ENCODE measurements around the gene LIAS.
"Not testable (repeated sequence)": the region's sequence is repeated elsewhere in the genome, so short reads cannot be mapped to it uniquely, and the experiment has no call there.

The LIAS gene

GRCh38 chr4:39514266-39514665, 55.4 kb downstream of the LIAS start:
- not testable (repeated sequence) for H3K9ac ChIP-seq (ENCODE audit: low read length); H3K18ac ChIP-seq (ENCODE audit: low read length)
- WGBS (ENCODE audit: extremely low coverage, insufficient coverage, insufficient read length) = no CpG with 5 or more reads among the region's 1 CpG

DNA sequence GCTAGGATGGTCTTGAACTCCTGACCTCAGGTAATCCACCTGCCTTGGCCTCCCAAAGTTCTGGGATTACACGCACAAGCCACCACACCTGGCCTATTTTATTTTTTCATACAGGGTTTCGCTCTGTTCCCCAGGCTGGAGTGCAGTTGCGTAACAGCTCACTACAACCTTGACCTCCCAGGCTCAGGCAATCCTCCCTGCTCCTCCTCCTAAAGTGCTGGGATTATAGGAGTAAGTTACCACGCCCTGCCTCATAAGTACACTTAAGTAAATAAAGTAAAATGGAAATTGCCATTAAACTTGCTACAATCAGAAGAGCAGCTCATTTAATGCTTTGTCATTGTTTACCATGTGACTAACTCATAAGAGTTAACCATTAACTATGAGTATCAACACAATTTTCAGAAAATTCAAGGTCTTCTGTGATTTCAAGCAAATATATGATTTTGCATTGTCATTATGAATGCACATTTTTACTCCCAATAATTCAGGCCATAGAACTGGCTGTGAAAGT, 56.1 kb downstream of the LIAS start:
- Histone ChIP-seq H3K79me1 (ENCODE audit: low read length) (no peaks in the 10 kb centered on the region), H4K8ac (ENCODE audit: low read depth, low read length) (no peak overlapping the region), H3K9ac (ENCODE audit: low read length) (no peak overlapping the region), H2BK5ac (ENCODE audit: low read depth, low read length, poor library complexity) (no peak overlapping the region), H3K9me3 (ENCODE audit: insufficient read depth, low read depth, low read length) (no peaks in the 10 kb centered on the region), H3K27me3 (ENCODE audit: insufficient read depth, low read length) (no peaks in the 10 kb centered on the region), H2AK5ac (ENCODE audit: low read length) (no peak overlapping the region), H3K4me2 (ENCODE audit: low read length) (no peak overlapping the region), H3K36me3 (ENCODE audit: control insufficient read depth in 1 of 2, insufficient read depth in 2 of 2, low read length in 2 of 2) (peaks cover 27% of the 10 kb centered on the region in 2 experiments), H4K12ac (ENCODE audit: low read depth, low read length) (no peak overlapping the region), H3K4ac (ENCODE audit: low read depth, low read length) (no peak overlapping the region), H2BK12ac (ENCODE audit: low read length) (no peak overlapping the region), H3K4me1 (ENCODE audit: control insufficient read depth in 1 of 2, insufficient read depth in 2 of 2, low read length in 2 of 2) (no peaks in the 10 kb centered on the region), H3K4me3 (ENCODE audit: low read depth, low read length) (no peak overlapping the region), H4K91ac (ENCODE audit: low read depth, low read length) (no peak overlapping the region), H3K14ac (ENCODE audit: low read length) (no peak overlapping the region), H3K79me2 (ENCODE audit: control insufficient read depth, insufficient read depth, low read length, poor library complexity) (no peaks in the 10 kb centered on the region), H3K27ac (ENCODE audit: low read depth, low read length) (no peak overlapping the region), H3K18ac (ENCODE audit: low read length) (no peak overlapping the region), H2BK120ac (ENCODE audit: insufficient read depth, low read length, poor library complexity) (no peak overlapping the region), H3K23ac (ENCODE audit: low read length) (no peak overlapping the region), H2AFZ (ENCODE audit: insufficient read depth, low read length, poor library complexity) (no peak overlapping the region)
- no peak for DNase-seq
- no CpG with 5 or more reads among the region's 4 CpGs for WGBS (ENCODE audit: extremely low coverage, insufficient coverage, insufficient read length)

More at GRCh38 chr4:39514266-39514665, 55.4 kb downstream of the LIAS start:
- not testable (repeated sequence) for H3K14ac ChIP-seq (ENCODE audit: low read length); H3K4me3 ChIP-seq (ENCODE audit: low read depth, low read length); H3K4me2 ChIP-seq (ENCODE audit: low read length); H3K9me3 ChIP-seq (ENCODE audit: insufficient read depth, low read depth, low read length); H3K23ac ChIP-seq (ENCODE audit: low read length); H3K4me1 ChIP-seq (ENCODE audit: control insufficient read depth in 1 of 2, insufficient read depth in 2 of 2, low read length in 2 of 2); H2BK5ac ChIP-seq (ENCODE audit: low read depth, low read length, poor library complexity); H3K27ac ChIP-seq (ENCODE audit: low read depth, low read length); H2BK12ac ChIP-seq (ENCODE audit: low read length); H3K79me2 ChIP-seq (ENCODE audit: control insufficient read depth, insufficient read depth, low read length, poor library complexity); H3K4ac ChIP-seq (ENCODE audit: low read depth, low read length); H2AFZ ChIP-seq (ENCODE audit: insufficient read depth, low read length, poor library complexity); DNase-seq; H3K27me3 ChIP-seq (ENCODE audit: insufficient read depth, low read length); H4K8ac ChIP-seq (ENCODE audit: low read depth, low read length); H3K79me1 ChIP-seq (ENCODE audit: low read length); H2BK120ac ChIP-seq (ENCODE audit: insufficient read depth, low read length, poor library complexity); H4K91ac ChIP-seq (ENCODE audit: low read depth, low read length); H2AK5ac ChIP-seq (ENCODE audit: low read length); H4K12ac ChIP-seq (ENCODE audit: low read depth, low read length)
- peaks cover 23 to 28% of the 10 kb centered on the region in 2 experiments for H3K36me3 ChIP-seq (ENCODE audit: control insufficient read depth in 1 of 2, insufficient read depth in 2 of 2, low read length in 2 of 2)

DNA sequence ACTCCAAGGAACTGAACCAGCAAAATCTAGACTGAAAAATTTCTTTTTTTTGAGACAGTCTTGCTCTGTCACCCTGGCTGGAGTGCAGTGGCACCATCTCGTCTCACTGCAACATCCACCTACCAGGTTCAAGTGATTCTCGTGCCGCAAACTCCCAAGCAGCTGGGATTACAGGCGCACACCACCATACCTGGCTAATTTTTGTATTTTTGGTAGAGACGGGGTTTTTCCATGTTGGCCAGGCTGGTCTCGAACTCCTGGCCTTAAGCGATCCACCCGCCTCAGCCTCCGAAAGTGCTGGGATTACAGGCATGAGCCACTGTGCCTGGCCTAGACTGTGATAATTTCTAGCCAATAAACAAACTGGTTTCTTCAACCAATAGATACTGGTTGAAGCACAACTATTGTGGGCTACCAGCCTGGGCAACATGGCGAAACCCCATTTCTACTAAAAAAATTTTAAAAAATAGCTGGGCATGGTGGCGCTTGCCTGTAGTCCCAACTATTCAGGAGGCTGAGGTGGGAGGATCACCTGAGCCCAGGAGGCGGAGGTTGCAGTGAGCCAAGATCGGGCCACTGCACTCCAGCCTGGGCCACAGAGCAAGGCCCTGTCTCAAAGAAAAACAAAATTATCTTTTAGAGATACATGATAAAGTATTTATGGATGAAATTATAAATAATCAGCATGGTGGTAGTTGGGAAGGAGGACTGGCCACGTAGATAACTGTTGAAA, 57.0 kb downstream of the LIAS start:
- not testable (repeated sequence) for H3K27me3 ChIP-seq (ENCODE audit: insufficient read depth, low read length); H3K4ac ChIP-seq (ENCODE audit: low read depth, low read length); H4K8ac ChIP-seq (ENCODE audit: low read depth, low read length); H3K4me2 ChIP-seq (ENCODE audit: low read length); H3K9ac ChIP-seq (ENCODE audit: low read length); H2AFZ ChIP-seq (ENCODE audit: insufficient read depth, low read length, poor library complexity); H3K18ac ChIP-seq (ENCODE audit: low read length); H3K23ac ChIP-seq (ENCODE audit: low read length); H2BK120ac ChIP-seq (ENCODE audit: insufficient read depth, low read length, poor library complexity); H3K14ac ChIP-seq (ENCODE audit: low read length); H3K4me3 ChIP-seq (ENCODE audit: low read depth, low read length); H2AK5ac ChIP-seq (ENCODE audit: low read length); H2BK5ac ChIP-seq (ENCODE audit: low read depth, low read length, poor library complexity); H2BK12ac ChIP-seq (ENCODE audit: low read length); DNase-seq; H4K12ac ChIP-seq (ENCODE audit: low read depth, low read length); H4K91ac ChIP-seq (ENCODE audit: low read depth, low read length); H3K79me1 ChIP-seq (ENCODE audit: low read length); H3K27ac ChIP-seq (ENCODE audit: low read depth, low read length); H3K4me1 ChIP-seq (ENCODE audit: control insufficient read depth in 1 of 2, insufficient read depth in 2 of 2, low read length in 2 of 2); H3K79me2 ChIP-seq (ENCODE audit: control insufficient read depth, insufficient read depth, low read length, poor library complexity); H3K9me3 ChIP-seq (ENCODE audit: insufficient read depth, low read depth, low read length)
- peaks cover 23 to 25% of the 10 kb centered on the region in 2 experiments for H3K36me3 ChIP-seq (ENCODE audit: control insufficient read depth in 1 of 2, insufficient read depth in 2 of 2, low read length in 2 of 2)
- no CpG with 5 or more reads among the region's 14 CpGs for WGBS (ENCODE audit: extremely low coverage, insufficient coverage, insufficient read length)

- H2BK12ac ChIP-seq (ENCODE audit: low read length) = no peak overlapping the region
- H2BK5ac ChIP-seq (ENCODE audit: low read depth, low read length, poor library complexity) = no peak overlapping the region
- no peak overlapping the region for H4K12ac ChIP-seq (ENCODE audit: low read depth, low read length)
Observed at GRCh38 chr4:39516407-39516966, 57.6 kb downstream of the LIAS start.

More at GRCh38 chr4:39516407-39516966, 57.6 kb downstream of the LIAS start:
- no peak overlapping the region for H3K4me2 ChIP-seq (ENCODE audit: low read length)
- H3K4ac ChIP-seq (ENCODE audit: low read depth, low read length) = no peak overlapping the region
- no CpG with 5 or more reads among the region's 2 CpGs for WGBS (ENCODE audit: extremely low coverage, insufficient coverage, insufficient read length)
- no peak overlapping the region for H3K23ac ChIP-seq (ENCODE audit: low read length)
- no peak overlapping the region for H3K4me3 ChIP-seq (ENCODE audit: low read depth, low read length)
- H3K79me2 ChIP-seq (ENCODE audit: control insufficient read depth, insufficient read depth, low read length, poor library complexity) = no peaks in the 10 kb centered on the region
- H3K9me3 ChIP-seq (ENCODE audit: insufficient read depth, low read depth, low read length) = no peaks in the 10 kb centered on the region
- no peak overlapping the region for H2AK5ac ChIP-seq (ENCODE audit: low read length)
- no peak overlapping the region for H3K14ac ChIP-seq (ENCODE audit: low read length)
- H3K79me1 ChIP-seq (ENCODE audit: low read length) = no peaks in the 10 kb centered on the region
- no peaks in the 10 kb centered on the region for H3K4me1 ChIP-seq (ENCODE audit: control insufficient read depth in 1 of 2, insufficient read depth in 2 of 2, low read length in 2 of 2)
- no peaks in the 10 kb centered on the region for H3K27me3 ChIP-seq (ENCODE audit: insufficient read depth, low read length)
- no peak overlapping the region for H4K91ac ChIP-seq (ENCODE audit: low read depth, low read length)
- no peak overlapping the region for H3K9ac ChIP-seq (ENCODE audit: low read length)
- H3K18ac ChIP-seq (ENCODE audit: low read length) = no peak overlapping the region
- H3K27ac ChIP-seq (ENCODE audit: low read depth, low read length) = no peak overlapping the region
- no peak overlapping the region for H2AFZ ChIP-seq (ENCODE audit: insufficient read depth, low read length, poor library complexity)
- no peak overlapping the region for H2BK120ac ChIP-seq (ENCODE audit: insufficient read depth, low read length, poor library complexity)
- DNase-seq = no peak
- no peak overlapping the region for H4K8ac ChIP-seq (ENCODE audit: low read depth, low read length)
- peaks cover 22 to 23% of the 10 kb centered on the region in 2 experiments for H3K36me3 ChIP-seq (ENCODE audit: control insufficient read depth in 1 of 2, insufficient read depth in 2 of 2, low read length in 2 of 2)

All from trophoblast cell (in vitro differentiated cells and primary cell).